Rectal smooth muscle tissue (tissue), 1 donor: ENCODE data around the gene BCL11A.

Experiments used
- H3K27ac ChIP-seq: one replicate; pipeline ENCODE4 v1.7.0; 2013; ENCODE audit warnings: low read depth, low read length, inconsistent platforms
- H3K27me3 ChIP-seq: one replicate; pipeline ENCODE4 v1.7.0; 2013; ENCODE audit warnings: low read length; ENCODE audit not compliant: control insufficient read depth, insufficient read depth
- H3K36me3 ChIP-seq: one replicate; pipeline ENCODE4 v1.7.0; 2013; ENCODE audit warnings: low read length; ENCODE audit not compliant: control insufficient read depth, insufficient read depth
- H3K4me1 ChIP-seq: one replicate; pipeline ENCODE4 v1.7.0; 2013; ENCODE audit warnings: low read length; ENCODE audit not compliant: control insufficient read depth, insufficient read depth
- H3K4me3 ChIP-seq: one replicate; pipeline ENCODE4 v1.7.0; 2013; ENCODE audit warnings: low read length
- H3K9ac ChIP-seq: one replicate; pipeline ENCODE4 v1.7.0; 2013; ENCODE audit warnings: low read length

BCL11A gene

DNA sequence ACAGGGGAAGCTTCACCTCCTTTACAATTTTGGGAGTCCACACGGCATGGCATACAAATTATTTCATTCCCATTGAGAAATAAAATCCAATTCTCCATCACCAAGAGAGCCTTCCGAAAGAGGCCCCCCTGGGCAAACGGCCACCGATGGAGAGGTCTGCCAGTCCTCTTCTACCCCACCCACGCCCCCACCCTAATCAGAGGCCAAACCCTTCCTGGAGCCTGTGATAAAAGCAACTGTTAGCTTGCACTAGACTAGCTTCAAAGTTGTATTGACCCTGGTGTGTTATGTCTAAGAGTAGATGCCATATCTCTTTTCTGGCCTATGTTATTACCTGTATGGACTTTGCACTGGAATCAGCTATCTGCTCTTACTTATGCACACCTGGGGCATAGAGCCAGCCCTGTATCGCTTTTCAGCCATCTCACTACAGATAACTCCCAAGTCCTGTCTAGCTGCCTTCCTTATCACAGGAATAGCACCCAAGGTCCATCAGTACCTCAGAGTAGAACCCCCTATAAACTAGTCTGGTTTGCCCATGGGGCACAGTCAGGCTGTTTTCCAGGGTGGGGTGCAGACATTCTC is 58.3 kb downstream of the BCL11A start:
- no peaks in the 10 kb centered on the region for H3K27me3 ChIP-seq
- no peaks in the 10 kb centered on the region for H3K36me3 ChIP-seq
- H3K9ac ChIP-seq = no peak overlapping the region
- H3K4me1 ChIP-seq = no peaks in the 10 kb centered on the region
- no peak overlapping the region for H3K4me3 ChIP-seq
- H3K27ac ChIP-seq = no peak overlapping the region

DNA sequence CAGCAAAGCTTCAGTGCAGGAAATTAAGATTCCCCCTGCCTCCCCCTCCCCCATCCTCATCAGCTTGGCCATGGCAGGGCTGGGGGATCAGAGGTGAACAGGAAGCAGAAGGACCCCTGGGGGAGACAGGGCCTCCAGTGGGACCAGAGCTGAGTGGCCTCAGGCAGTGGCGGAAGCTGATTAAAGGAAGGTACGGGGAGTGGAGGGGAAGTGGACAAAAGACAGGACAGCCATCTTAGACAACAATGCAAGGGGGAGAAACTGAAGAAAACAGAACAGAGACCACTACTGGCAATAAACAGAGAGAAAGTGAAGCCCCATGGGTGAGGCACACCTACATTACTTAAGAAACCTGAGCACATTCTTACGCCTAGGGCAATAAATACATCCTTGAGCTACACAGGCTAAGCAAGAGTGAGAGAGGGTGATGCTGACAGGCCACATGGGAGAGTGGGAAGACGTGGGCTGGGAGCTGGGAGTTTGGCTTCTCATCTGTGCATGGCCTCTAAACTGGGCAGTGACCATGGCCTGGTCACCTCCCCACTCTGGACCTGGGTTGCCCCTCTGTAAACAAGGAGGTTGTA is 59.6 kb downstream of the BCL11A start:
- Histone ChIP-seq H3K36me3 (no peaks in the 10 kb centered on the region), H3K27ac (no peak overlapping the region), H3K4me1 (no peaks in the 10 kb centered on the region), H3K9ac (no peak overlapping the region), H3K27me3 (no peaks in the 10 kb centered on the region), H3K4me3 (no peak overlapping the region)

DNA sequence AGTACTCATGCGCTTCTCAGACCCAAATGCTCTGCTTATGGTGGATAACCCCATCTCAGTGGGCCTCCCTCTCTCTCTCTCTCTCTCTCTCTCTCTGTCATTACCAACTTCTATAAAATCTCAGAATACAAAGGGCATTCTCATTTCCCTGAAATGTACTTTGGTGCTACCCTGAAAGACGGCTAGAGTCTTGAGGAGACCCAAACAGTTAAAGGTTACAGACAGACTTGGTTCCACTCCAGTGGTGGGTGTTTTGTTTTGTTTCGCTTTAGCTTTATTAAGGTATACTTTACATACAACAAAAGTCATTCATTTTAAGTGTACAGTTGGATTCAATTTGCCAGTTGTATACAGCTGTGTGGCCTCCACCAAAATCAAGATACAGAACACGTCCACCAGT is 60.9 kb downstream of the BCL11A start:
- H3K9ac ChIP-seq = no peak overlapping the region
- H3K36me3 ChIP-seq = no peaks in the 10 kb centered on the region
- H3K4me3 ChIP-seq = no peak overlapping the region
- H3K4me1 ChIP-seq = no peaks in the 10 kb centered on the region
- H3K27ac ChIP-seq = no peak overlapping the region
- H3K27me3 ChIP-seq = no peaks in the 10 kb centered on the region

DNA sequence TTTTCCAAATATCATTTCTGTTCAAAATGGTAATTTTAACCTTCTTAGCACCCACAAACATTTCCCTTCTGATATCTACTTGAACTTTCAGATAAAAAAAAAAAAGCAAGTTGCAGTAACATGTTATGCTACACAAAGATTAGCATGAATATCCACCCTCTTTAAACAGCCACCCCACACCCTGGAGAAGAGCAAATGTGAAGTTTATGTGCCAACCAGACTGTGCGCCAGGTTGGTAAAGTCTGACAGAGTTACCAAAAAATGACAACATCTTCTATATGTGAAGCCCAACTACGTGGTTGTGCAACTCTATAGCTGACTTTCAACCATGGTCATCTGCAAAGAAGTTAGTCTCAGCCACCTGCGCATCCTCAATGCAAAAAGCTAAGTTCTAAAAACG is 62.6 kb downstream of the BCL11A start:
- no peaks in the 10 kb centered on the region for H3K4me1 ChIP-seq
- no peak overlapping the region for H3K27ac ChIP-seq
- H3K9ac ChIP-seq = no peak overlapping the region
- H3K36me3 ChIP-seq = no peaks in the 10 kb centered on the region
- no peaks in the 10 kb centered on the region for H3K27me3 ChIP-seq
- no peak overlapping the region for H3K4me3 ChIP-seq

DNA sequence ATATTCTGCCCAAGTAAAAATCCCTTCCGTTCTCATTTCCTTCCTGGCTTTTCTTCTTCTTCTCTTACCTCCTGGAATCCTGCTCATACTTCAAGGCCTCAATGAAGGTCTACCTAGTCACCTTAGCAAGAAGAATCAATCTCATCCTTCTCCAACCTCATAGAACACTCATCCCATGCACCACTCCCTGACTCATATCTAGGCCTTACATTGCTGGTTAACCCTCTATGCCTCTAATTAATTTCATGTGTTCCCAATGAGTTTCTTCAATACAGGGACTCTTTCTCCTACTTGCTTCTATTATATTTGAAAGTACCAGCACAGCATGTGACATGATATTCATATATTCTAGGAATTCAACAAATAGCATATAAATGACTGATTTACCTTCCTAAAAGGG is 63.0 kb downstream of the BCL11A start:
- no peak overlapping the region for H3K4me3 ChIP-seq
- H3K9ac ChIP-seq = no peak overlapping the region
- no peak overlapping the region for H3K27ac ChIP-seq
- no peaks in the 10 kb centered on the region for H3K4me1 ChIP-seq
- no peaks in the 10 kb centered on the region for H3K27me3 ChIP-seq
- H3K36me3 ChIP-seq = no peaks in the 10 kb centered on the region

DNA sequence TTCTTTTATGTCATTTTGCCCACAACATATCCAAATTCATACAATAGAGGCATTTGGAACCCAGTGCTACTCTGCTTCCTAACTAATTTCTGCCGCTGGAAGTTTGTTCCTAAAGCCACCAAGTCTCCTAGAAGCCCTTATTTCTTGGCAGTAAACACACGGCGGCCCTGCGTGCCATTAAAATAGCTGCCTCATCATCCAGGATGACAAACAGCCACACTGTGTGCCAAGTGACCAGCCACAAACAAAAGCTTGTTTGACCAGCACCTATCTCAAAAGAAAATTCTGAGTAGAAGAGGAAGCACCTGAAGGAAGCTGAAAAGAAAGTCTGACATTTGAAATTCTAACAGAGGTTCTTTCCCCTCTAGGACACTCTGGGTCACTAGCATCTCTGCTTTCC is 64.2 kb downstream of the BCL11A start:
- H3K4me1 ChIP-seq = no peaks in the 10 kb centered on the region
- H3K4me3 ChIP-seq = no peak overlapping the region
- H3K9ac ChIP-seq = no peak overlapping the region
- no peak overlapping the region for H3K27ac ChIP-seq
- no peaks in the 10 kb centered on the region for H3K27me3 ChIP-seq
- H3K36me3 ChIP-seq = no peaks in the 10 kb centered on the region

DNA sequence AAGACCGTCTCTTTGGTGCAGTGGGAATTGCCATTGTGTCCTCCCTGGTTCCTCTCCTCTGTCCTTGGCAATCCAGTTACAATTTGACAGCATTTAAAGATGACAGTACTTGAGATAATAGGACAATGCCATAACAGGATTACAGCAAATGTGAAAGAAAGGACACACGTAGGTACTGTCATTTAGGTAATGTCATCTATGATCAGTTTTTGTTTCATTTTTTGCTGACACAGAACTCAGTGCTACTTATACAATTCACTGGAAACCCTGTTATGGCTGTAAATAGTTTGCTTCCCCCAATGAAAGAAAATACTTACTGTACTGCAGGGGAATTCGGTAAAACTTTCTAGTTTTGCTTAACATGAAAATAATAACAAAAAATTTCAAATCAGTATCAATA is 65.2 kb downstream of the BCL11A start:
- Histone ChIP-seq H3K36me3 (no peaks in the 10 kb centered on the region), H3K27me3 (no peaks in the 10 kb centered on the region), H3K4me1 (no peaks in the 10 kb centered on the region), H3K27ac (no peak overlapping the region), H3K9ac (no peak overlapping the region), H3K4me3 (no peak overlapping the region)

DNA sequence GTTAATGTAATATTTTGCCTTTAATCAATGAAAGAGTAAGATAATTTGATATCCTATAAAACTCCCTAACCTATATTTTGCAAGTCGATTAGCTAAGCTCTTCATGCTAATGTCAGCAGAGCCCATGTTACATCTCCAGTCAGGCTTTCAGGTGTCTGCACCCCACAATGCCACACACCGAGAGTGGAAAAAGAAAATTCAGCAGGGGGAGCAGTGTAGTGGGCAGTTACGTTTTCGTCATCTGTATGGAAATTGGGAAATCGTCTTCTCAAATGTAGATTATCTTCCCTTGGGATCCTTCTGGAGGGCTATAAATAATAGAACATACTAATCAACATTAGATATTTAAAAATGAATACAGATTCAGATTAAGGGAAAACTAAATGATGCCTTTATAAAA is 66.3 kb downstream of the BCL11A start:
- Histone ChIP-seq H3K27me3 (no peaks in the 10 kb centered on the region), H3K9ac (no peak overlapping the region), H3K4me3 (no peak overlapping the region), H3K36me3 (no peaks in the 10 kb centered on the region), H3K4me1 (no peaks in the 10 kb centered on the region), H3K27ac (no peak overlapping the region)

DNA sequence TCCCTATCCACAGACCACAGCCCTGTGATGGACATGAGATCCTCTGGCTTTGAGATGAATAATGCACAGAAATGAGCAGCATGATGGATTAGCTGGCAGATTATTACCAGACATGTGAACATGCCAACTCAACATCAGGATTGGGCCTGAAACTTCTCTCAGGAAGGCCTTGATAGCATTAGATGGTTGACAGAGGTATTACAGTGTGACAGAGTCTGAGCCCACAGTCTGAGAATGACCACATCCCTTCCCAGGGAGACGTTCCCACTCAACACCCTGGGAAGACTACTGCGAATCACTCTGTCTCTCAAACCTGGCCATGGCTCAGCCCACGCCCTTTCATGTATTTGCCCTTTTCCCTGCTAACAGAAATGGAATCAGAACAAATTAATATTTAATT is 66.9 kb downstream of the BCL11A start:
- no peak overlapping the region for H3K27ac ChIP-seq
- no peaks in the 10 kb centered on the region for H3K27me3 ChIP-seq
- no peak overlapping the region for H3K4me3 ChIP-seq
- no peak overlapping the region for H3K9ac ChIP-seq
- no peaks in the 10 kb centered on the region for H3K36me3 ChIP-seq
- H3K4me1 ChIP-seq = no peaks in the 10 kb centered on the region

DNA sequence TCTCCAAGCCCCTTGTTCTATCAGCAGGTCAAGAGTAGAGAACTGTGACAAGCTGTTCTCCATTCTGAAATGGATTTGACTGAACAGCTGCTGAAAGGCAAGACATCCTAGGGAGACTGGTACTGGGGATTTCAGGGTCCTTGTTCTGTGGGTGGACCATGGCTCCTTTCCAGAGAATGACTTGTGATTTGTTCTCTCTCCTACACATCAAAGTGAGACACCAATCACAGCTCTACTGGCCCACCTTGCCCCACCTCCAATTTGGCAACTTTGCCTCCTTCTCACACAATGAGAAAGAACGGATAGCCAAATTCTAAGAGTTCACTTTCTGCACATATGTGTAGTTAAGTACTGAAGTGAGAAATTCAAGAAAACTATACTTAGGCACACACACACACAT is 67.4 kb downstream of the BCL11A start:
- Histone ChIP-seq H3K27ac (no peak overlapping the region), H3K27me3 (no peaks in the 10 kb centered on the region), H3K4me1 (no peaks in the 10 kb centered on the region)

DNA sequence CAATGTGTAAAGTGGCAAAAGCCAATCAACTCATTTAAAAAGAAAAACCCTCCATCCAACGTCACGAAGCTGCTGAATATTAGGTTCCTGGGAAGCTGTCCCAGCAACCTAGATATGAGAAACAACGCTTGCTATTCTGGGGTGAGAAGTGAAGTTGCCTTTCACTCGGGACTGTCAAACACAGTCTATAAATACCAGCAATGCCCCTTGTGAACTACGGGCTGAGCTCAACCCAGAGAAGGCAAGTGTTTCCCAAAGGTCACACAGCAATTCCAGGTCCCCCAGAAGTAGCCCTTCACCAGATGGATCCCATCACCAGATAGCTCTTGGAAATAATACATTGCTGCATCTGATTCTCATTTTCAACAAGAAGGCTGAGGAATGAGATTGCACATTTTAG is 67.9 kb downstream of the BCL11A start:
- Histone ChIP-seq H3K9ac (no peak overlapping the region), H3K27ac (no peak overlapping the region), H3K4me1 (no peaks in the 10 kb centered on the region), H3K27me3 (no peaks in the 10 kb centered on the region), H3K36me3 (no peaks in the 10 kb centered on the region), H3K4me3 (no peak overlapping the region)

More for the DNA sequence above, 67.4 kb downstream of the BCL11A start:
- Histone ChIP-seq H3K36me3 (no peaks in the 10 kb centered on the region), H3K9ac (no peak overlapping the region), H3K4me3 (no peak overlapping the region)

DNA sequence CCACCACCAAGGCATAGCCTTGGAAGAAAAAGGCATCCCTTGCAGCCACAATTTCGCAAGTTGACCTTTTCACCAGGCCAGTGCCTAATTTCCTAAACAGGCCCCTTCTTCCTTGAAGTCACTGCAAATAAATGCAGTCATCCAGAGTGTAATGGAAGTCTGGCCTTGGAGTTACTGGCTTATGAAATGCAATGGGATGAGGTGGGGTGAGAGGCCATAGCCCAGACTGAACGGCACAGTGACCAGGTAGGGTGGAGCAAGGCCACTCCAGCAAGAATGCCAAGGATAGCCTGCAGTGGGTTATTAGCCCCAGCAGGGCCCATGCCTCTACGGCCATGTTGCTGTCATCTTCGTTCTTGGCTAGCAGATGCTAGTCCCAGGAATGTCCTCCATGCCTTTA is 68.4 kb downstream of the BCL11A start:
- no peak overlapping the region for H3K4me3 ChIP-seq
- no peaks in the 10 kb centered on the region for H3K36me3 ChIP-seq
- H3K9ac ChIP-seq = no peak overlapping the region
- H3K27ac ChIP-seq = no peak overlapping the region
- no peaks in the 10 kb centered on the region for H3K4me1 ChIP-seq
- no peaks in the 10 kb centered on the region for H3K27me3 ChIP-seq

DNA sequence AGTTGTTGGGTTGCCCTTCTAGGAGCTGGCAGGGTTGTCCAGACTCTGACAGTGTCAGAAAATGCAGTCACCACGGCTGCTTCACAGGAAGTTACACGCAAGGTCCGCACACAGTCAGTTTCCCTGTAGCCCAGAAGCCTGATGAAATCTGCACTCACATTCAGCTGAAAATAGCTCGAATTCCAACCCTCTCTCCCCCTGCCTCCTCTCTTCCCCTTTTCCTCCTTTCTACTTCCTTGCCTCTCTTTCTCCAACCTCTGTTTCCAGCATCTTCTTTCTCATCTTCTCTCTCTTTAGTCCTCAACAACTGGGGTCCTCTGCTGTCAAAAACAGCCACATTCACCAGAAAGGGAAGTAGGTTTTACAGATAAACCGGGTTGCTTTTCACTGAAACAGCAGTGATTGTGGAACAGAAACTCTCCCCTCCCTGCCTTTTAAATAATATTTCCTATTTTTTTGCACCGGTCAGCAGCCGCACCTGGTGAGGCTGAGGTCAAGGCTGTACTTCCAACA is 69.3 kb downstream of the BCL11A start:
- Histone ChIP-seq H3K4me1 (peaks cover under 1% of the 10 kb centered on the region), H3K27ac (no peak overlapping the region), H3K4me3 (no peak overlapping the region), H3K9ac (no peak overlapping the region), H3K27me3 (no peaks in the 10 kb centered on the region), H3K36me3 (no peaks in the 10 kb centered on the region)
